Measurements from ENCODE around the gene HSPB8.
A peak's percentile ranks its signal among the peaks of the same experiment; 100 is the strongest.

HSPB8 gene

GRCh38 chr12:119178544-119179334, at the start of gene HSPB8:
HSPB8 (plus strand) TSS chr12:119178931; CDS start chr12:119179313, 382 bp downstream.
- DNase-seq (ENCODE audit: insufficient read length, low spot score) (peak; percentile 76), FAIRE-seq (no peak)
- TF ChIP-seq CTCF (IDR thresholded peaks at IDR 0.05; ENCODE audit: insufficient read depth, missing control alignments) = no peak

GRCh38 chr12:119129827-119130434, 48.8 kb upstream of the HSPB8 start:
- no peak for DNase-seq (ENCODE audit: insufficient read length, low spot score)

GRCh38 chr12:119130523-119130922, 48.2 kb upstream of the HSPB8 start:
- DNase-seq (ENCODE audit: insufficient read length, low spot score) (no peak), FAIRE-seq (no peak)
- no peak for TF ChIP-seq CTCF (IDR thresholded peaks at IDR 0.05; ENCODE audit: insufficient read depth, missing control alignments)

More at GRCh38 chr12:119129827-119130434, 48.8 kb upstream of the HSPB8 start:
- FAIRE-seq = no peak
- no peak for TF ChIP-seq CTCF (IDR thresholded peaks at IDR 0.05; ENCODE audit: insufficient read depth, missing control alignments)

- FAIRE-seq = no peak
- no peak for TF ChIP-seq CTCF (IDR thresholded peaks at IDR 0.05; ENCODE audit: insufficient read depth, missing control alignments)
- DNase-seq (ENCODE audit: insufficient read length, low spot score) = no peak
Observed at GRCh38 chr12:119134284-119135072, 44.3 kb upstream of the HSPB8 start.

- FAIRE-seq = no peak
- no peak for TF ChIP-seq CTCF (IDR thresholded peaks at IDR 0.05; ENCODE audit: insufficient read depth, missing control alignments)
Observed at GRCh38 chr12:119136811-119137410, 41.8 kb upstream of the HSPB8 start.

GRCh38 chr12:119139448-119139847, 39.3 kb upstream of the HSPB8 start:
- no peak for DNase-seq (ENCODE audit: insufficient read length, low spot score)

More at GRCh38 chr12:119136811-119137410, 41.8 kb upstream of the HSPB8 start:
- no peak for DNase-seq (ENCODE audit: insufficient read length, low spot score)

More at GRCh38 chr12:119139448-119139847, 39.3 kb upstream of the HSPB8 start:
- no peak for FAIRE-seq
- no peak for TF ChIP-seq CTCF (IDR thresholded peaks at IDR 0.05; ENCODE audit: insufficient read depth, missing control alignments)

All from D721Med (cell line).